ENCODE data around the gene PXMP4.
A peak's percentile ranks its signal among the peaks of the same experiment; 100 is the strongest.
"Not testable (repeated sequence)": the region's sequence is repeated elsewhere in the genome, so short reads cannot be mapped to it uniquely, and the experiment has no call there.

The PXMP4 gene, protein sequence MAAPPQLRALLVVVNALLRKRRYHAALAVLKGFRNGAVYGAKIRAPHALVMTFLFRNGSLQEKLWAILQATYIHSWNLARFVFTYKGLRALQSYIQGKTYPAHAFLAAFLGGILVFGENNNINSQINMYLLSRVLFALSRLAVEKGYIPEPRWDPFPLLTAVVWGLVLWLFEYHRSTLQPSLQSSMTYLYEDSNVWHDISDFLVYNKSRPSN

DNA sequence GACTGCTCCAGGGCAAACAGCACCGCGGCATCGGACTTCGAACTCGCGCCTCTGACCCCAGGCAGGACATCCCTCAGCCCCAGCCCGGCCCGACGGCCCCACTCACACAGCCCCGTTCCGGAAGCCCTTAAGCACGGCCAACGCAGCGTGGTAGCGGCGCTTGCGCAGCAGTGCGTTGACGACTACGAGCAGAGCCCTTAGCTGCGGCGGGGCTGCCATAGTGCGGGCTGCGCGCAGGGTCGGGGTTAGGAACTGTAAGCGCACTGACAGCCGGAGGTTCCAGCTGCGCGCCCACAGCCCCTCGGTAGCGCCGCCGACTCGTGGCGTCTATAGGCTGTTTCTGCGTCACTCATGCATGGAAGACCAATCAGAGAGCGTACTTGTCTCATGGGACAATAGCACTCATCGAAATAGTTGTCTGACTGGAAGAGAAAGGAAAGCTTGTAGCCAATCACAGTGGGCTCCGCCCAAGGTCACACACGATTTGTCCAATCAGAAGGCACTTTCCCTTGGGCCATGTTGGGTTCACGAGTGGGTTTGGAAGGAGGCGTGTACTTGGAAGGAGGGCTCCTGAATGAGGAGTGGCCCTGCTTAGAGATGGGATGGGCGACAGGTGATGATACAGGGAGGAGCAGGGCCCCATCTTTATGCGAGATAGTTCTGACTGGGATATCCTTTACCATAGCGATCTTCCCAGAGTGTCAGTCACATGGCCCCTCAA lies at the start of gene PXMP4:
PXMP4 (minus strand) TSS at position 322 of the 721 bp plus-strand sequence; CDS start at position 219, 103 bp downstream.
- DNase-seq (ENCODE audit: low read depth): peak; percentile 91
- H3K9ac ChIP-seq (ENCODE audit: low read length): peak within 1 kb of the TSS; percentile 89
- H3K4me1 ChIP-seq (ENCODE audit: control insufficient read depth, insufficient read depth, low read length): peaks cover 15% of the 10 kb centered on the region
- no peaks in the 10 kb centered on the region for H3K27me3 ChIP-seq (replicated peaks; ENCODE audit: control insufficient read depth, insufficient read depth, low read length)
- H3K4me3 ChIP-seq (ENCODE audit: low read length): peak within 1 kb of the TSS; percentile 94
- H3K9me3 ChIP-seq (ENCODE audit: control insufficient read depth, low read length): no peaks in the 10 kb centered on the region
- H3K36me3 ChIP-seq (ENCODE audit: control insufficient read depth, insufficient read depth, low read length, severe bottlenecking): no peaks in the 10 kb centered on the region

DNA sequence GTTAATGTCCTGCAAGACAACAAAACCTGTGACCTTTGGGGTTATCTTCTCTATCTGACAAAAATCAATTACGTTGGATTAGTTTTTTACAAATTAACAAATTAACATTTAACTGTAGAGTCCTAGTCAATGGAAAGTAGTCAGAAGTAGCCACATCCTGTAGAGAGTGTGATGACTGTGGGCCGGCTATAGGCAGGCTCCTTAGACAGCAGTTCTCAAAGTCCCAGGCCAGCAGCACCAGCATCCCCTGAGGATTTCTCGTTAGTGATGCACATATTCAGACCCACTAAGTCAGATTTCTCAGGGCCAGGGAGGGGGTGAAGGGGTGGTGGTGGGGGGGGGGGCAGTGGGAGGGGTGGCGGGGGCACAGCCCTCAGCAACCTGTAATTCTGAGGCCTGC lies 48.9 kb upstream of the PXMP4 start:
- no peaks in the 10 kb centered on the region for H3K27me3 ChIP-seq (replicated peaks; ENCODE audit: control insufficient read depth, insufficient read depth, low read length)
- no peak overlapping the region for H3K4me3 ChIP-seq (ENCODE audit: low read length)
- DNase-seq (ENCODE audit: low read depth): no peak
- H3K36me3 ChIP-seq (ENCODE audit: control insufficient read depth, insufficient read depth, low read length, severe bottlenecking): peaks cover 26% of the 10 kb centered on the region
- no peaks in the 10 kb centered on the region for H3K9me3 ChIP-seq (ENCODE audit: control insufficient read depth, low read length)
- no peaks in the 10 kb centered on the region for H3K4me1 ChIP-seq (ENCODE audit: control insufficient read depth, insufficient read depth, low read length)
- H3K9ac ChIP-seq (ENCODE audit: low read length): no peak overlapping the region

DNA sequence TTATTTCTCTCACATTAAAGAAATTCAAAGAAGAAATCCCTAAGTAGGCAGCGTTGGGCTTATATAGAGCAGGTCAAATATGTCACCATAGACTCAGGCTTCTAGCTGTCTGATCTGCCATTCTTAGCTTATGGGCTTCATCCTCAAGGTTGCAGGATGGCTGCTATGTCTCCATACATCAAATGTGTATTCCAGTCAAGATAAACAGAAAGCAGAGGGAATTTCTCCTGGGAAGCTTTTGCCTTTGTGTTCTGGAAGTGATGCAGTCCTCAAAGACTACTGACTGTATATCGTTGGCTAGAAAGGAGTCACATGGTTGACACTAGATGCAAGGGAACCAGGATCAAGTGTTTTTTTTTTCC lies 47.6 kb upstream of the PXMP4 start:
- no peaks in the 10 kb centered on the region for H3K4me1 ChIP-seq (ENCODE audit: control insufficient read depth, insufficient read depth, low read length)
- DNase-seq (ENCODE audit: low read depth): no peak
- H3K4me3 ChIP-seq (ENCODE audit: low read length): no peak overlapping the region
- H3K27me3 ChIP-seq (replicated peaks; ENCODE audit: control insufficient read depth, insufficient read depth, low read length): no peaks in the 10 kb centered on the region
- no peak overlapping the region for H3K9ac ChIP-seq (ENCODE audit: low read length)
- peaks cover 21% of the 10 kb centered on the region for H3K36me3 ChIP-seq (ENCODE audit: control insufficient read depth, insufficient read depth, low read length, severe bottlenecking)
- H3K9me3 ChIP-seq (ENCODE audit: control insufficient read depth, low read length): no peaks in the 10 kb centered on the region

DNA sequence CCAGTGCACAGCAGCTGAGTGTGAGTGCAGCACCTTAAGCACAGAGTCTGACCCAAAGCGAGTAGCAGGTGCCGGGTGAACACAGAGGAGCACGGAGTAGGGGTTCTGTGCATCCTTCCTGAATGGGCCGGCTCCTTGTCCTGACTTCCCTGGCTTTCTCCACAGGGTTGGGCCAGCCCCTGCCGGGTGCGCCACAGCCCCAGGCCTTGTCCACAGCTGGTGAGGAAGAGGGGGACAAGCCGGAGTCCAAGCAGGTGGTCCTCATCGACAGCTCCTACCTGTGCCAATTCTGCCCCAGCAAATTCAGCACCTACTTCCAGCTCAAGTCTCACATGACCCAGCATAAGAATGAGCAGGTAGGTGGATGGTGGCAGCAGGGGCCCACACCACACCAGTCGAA lies 46.6 kb upstream of the PXMP4 start:
- DNase-seq (ENCODE audit: low read depth): no peak
- H3K4me1 ChIP-seq (ENCODE audit: control insufficient read depth, insufficient read depth, low read length): no peaks in the 10 kb centered on the region
- no peaks in the 10 kb centered on the region for H3K9me3 ChIP-seq (ENCODE audit: control insufficient read depth, low read length)
- H3K27me3 ChIP-seq (replicated peaks; ENCODE audit: control insufficient read depth, insufficient read depth, low read length): no peaks in the 10 kb centered on the region
- H3K36me3 ChIP-seq (ENCODE audit: control insufficient read depth, insufficient read depth, low read length, severe bottlenecking): peaks cover 25% of the 10 kb centered on the region
- no peak overlapping the region for H3K4me3 ChIP-seq (ENCODE audit: low read length)
- no peak overlapping the region for H3K9ac ChIP-seq (ENCODE audit: low read length)

DNA sequence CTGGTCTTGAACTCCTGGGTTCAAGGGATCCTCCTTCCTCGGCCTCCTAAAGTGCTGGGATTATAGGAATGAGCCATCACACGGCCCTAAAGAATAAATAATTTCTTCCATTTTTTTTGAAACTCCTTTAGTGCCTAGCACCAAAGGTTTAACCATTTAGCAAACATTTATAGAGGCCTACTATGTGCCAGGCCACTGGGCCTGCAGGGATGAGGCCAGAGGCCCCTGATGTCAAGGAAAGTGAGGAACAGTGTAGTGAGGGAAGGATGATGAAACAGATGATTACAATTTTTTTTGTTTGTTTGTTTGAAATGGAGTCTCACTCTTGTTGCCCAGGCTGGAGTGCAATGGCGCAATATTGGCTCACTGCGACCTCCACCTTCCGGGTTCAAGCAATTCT lies 45.5 kb upstream of the PXMP4 start:
- H3K4me1 ChIP-seq (ENCODE audit: control insufficient read depth, insufficient read depth, low read length): no peaks in the 10 kb centered on the region

DNA sequence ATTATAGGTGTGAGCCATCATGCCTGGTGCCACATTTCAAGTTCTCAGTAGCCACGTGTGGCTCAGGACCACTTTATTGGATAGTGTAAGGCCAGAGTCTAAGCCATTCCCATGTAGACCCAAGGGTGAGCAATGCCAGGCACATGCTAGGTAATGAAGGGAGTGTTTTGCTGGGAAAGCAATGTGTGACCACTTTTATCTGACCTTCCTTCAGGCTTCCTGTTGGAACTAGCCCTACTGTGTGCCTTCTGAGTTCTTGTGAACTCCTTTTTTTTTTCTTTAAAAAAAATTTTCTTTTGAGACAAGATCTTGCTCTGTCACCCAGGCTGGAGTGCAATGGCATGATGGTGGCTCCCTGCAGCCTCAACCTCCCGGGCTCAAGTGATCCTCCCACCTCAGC lies 45.0 kb upstream of the PXMP4 start:
- no peak for DNase-seq (ENCODE audit: low read depth)
- no peaks in the 10 kb centered on the region for H3K9me3 ChIP-seq (ENCODE audit: control insufficient read depth, low read length)
- H3K36me3 ChIP-seq (ENCODE audit: control insufficient read depth, insufficient read depth, low read length, severe bottlenecking): peaks cover 29% of the 10 kb centered on the region
- no peak overlapping the region for H3K4me3 ChIP-seq (ENCODE audit: low read length)
- no peaks in the 10 kb centered on the region for H3K27me3 ChIP-seq (replicated peaks; ENCODE audit: control insufficient read depth, insufficient read depth, low read length)
- H3K4me1 ChIP-seq (ENCODE audit: control insufficient read depth, insufficient read depth, low read length): no peaks in the 10 kb centered on the region
- no peak overlapping the region for H3K9ac ChIP-seq (ENCODE audit: low read length)

More for the DNA sequence above, 45.5 kb upstream of the PXMP4 start:
- H3K9ac ChIP-seq (ENCODE audit: low read length): no peak overlapping the region
- no peak for DNase-seq (ENCODE audit: low read depth)
- no peak overlapping the region for H3K4me3 ChIP-seq (ENCODE audit: low read length)
- H3K27me3 ChIP-seq (replicated peaks; ENCODE audit: control insufficient read depth, insufficient read depth, low read length): no peaks in the 10 kb centered on the region
- H3K9me3 ChIP-seq (ENCODE audit: control insufficient read depth, low read length): no peaks in the 10 kb centered on the region
- H3K36me3 ChIP-seq (ENCODE audit: control insufficient read depth, insufficient read depth, low read length, severe bottlenecking): peaks cover 29% of the 10 kb centered on the region

DNA sequence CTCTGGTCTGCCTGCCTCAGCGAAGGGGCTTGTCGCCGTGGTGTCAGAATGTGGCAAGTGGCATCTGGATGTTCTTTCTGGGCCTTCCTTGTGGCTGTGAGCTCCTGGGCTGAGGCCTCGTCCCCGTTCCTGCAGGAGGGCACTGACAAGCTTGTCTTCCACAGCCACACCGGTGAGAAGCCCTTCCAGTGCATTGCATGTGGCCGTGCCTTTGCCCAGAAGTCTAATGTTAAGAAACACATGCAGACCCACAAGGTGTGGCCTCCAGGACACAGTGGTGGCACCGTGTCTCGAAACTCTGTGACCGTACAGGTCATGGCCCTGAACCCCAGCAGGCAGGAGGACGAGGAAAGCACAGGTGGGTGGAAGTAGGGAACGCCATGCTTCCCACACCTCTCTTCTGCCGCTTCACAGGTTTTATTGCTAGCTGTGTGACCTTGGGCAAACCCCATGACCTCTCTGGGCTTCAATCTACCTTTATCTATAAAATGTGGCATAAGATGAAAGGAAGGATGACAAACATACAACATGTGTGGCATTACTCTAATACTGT lies 41.7 kb upstream of the PXMP4 start:
- H3K36me3 ChIP-seq (ENCODE audit: control insufficient read depth, insufficient read depth, low read length, severe bottlenecking): peaks cover 35% of the 10 kb centered on the region
- DNase-seq (ENCODE audit: low read depth): no peak

DNA sequence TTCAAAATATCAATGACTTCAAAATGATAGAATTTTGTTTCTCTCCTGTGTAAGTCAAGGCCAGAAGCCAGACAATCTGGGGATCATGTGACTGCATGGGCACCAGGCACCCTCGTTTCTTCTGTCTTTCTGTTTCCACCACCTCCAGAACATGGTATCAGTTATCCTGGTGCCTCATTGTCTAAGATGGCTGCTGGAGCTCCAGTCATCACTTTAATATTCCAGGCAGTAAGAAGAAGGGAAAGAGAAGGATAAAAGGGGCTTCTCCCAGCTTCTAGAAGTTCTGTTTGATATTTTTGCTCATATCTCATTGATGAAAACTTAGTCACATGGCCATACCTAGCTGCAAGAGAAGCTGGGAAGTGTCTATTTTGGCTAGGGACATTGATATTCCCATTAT lies 37.3 kb upstream of the PXMP4 start:
- no peak overlapping the region for H3K4me3 ChIP-seq (ENCODE audit: low read length)
- no peaks in the 10 kb centered on the region for H3K4me1 ChIP-seq (ENCODE audit: control insufficient read depth, insufficient read depth, low read length)
- no peak for DNase-seq (ENCODE audit: low read depth)
- H3K9me3 ChIP-seq (ENCODE audit: control insufficient read depth, low read length): peaks cover 9% of the 10 kb centered on the region
- H3K27me3 ChIP-seq (replicated peaks; ENCODE audit: control insufficient read depth, insufficient read depth, low read length): no peaks in the 10 kb centered on the region
- H3K36me3 ChIP-seq (ENCODE audit: control insufficient read depth, insufficient read depth, low read length, severe bottlenecking): peaks cover 43% of the 10 kb centered on the region
- H3K9ac ChIP-seq (ENCODE audit: low read length): no peak overlapping the region

More for the DNA sequence above, 41.7 kb upstream of the PXMP4 start:
- Histone ChIP-seq H3K9me3 (ENCODE audit: control insufficient read depth, low read length) (peaks cover 9% of the 10 kb centered on the region), H3K27me3 (replicated peaks; ENCODE audit: control insufficient read depth, insufficient read depth, low read length) (no peaks in the 10 kb centered on the region), H3K4me1 (ENCODE audit: control insufficient read depth, insufficient read depth, low read length) (no peaks in the 10 kb centered on the region), H3K4me3 (ENCODE audit: low read length) (no peak overlapping the region), H3K9ac (ENCODE audit: low read length) (no peak overlapping the region)

DNA sequence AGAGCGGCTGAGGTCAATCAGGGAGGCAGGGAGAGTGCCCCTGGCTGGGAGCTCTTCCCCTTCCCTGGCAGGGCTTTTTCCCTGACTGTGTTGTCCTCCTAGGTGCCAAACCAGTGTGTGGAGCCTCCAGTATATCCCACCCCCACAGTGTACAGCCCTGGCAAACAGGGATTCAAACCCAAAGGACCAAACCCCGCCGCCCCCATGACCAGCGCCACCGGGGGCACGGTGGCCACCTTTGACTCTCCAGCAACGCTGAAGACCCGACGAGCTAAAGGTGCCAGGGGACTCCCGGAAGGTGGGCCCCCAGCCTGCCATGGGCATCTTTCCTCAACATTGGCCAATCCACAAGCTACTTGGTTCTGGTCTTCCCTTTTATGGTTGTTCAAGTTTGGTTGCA lies 36.9 kb upstream of the PXMP4 start:
- Histone ChIP-seq H3K9me3 (ENCODE audit: control insufficient read depth, low read length) (peaks cover 9% of the 10 kb centered on the region), H3K36me3 (ENCODE audit: control insufficient read depth, insufficient read depth, low read length, severe bottlenecking) (peaks cover 43% of the 10 kb centered on the region), H3K4me3 (ENCODE audit: low read length) (no peak overlapping the region), H3K27me3 (replicated peaks; ENCODE audit: control insufficient read depth, insufficient read depth, low read length) (no peaks in the 10 kb centered on the region), H3K4me1 (ENCODE audit: control insufficient read depth, insufficient read depth, low read length) (no peaks in the 10 kb centered on the region), H3K9ac (ENCODE audit: low read length) (no peak overlapping the region)
- no peak for DNase-seq (ENCODE audit: low read depth)

DNA sequence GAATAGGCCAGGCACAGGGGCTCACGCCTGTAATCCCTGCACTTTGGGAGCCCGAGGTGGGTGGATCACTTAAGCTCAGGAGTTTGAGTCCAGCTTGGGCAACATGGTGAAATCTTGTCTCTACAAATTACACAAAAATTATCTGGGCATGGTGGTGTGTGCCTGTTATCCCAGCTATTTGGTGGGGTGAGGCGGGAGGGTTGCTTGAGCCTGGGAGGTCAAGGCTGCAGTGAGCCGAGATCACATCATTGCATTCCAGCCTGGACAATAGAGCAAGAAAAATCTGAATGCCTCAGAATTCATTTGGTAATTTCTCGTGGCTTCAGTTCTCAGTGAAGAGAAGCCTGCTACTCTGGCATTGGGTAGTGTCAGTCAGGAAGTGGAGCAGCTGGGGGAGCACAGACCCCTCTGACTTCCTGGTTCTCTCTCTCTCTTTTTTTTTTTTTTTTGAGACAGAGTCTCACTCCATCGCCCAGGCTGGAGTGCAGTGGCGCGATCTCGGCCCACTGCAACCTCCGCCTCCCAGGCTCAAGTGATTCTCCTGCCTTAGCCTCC lies 35.9 kb upstream of the PXMP4 start:
- H3K4me3 ChIP-seq (ENCODE audit: low read length); H3K9me3 ChIP-seq (ENCODE audit: control insufficient read depth, low read length); H3K27me3 ChIP-seq (replicated peaks; ENCODE audit: control insufficient read depth, insufficient read depth, low read length); H3K9ac ChIP-seq (ENCODE audit: low read length); DNase-seq (ENCODE audit: low read depth); H3K4me1 ChIP-seq (ENCODE audit: control insufficient read depth, insufficient read depth, low read length): not testable (repeated sequence)
- H3K36me3 ChIP-seq (ENCODE audit: control insufficient read depth, insufficient read depth, low read length, severe bottlenecking): peaks cover 43% of the 10 kb centered on the region

DNA sequence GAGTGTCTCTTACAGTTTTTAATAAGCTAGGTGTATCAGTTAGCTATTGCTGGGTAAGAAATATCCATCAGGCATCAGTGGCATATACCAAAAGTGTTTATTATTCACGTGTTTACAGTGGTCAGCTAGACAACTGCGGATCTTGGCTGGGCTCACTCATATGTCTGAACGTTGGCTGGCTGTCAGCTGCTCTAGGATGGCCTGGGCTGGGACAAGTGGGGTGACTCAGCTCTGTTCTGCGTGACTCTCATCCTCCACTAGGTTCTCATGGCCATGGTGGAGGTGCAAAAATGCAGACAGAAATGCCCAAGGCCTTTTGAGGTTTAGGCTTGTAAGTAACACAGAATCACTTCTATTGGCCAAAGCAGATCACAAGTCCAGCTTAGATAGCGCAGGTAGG lies 33.7 kb upstream of the PXMP4 start:
- H3K36me3 ChIP-seq (ENCODE audit: control insufficient read depth, insufficient read depth, low read length, severe bottlenecking): peaks cover 48% of the 10 kb centered on the region
- no peak overlapping the region for H3K4me3 ChIP-seq (ENCODE audit: low read length)
- DNase-seq (ENCODE audit: low read depth): no peak
- no peaks in the 10 kb centered on the region for H3K4me1 ChIP-seq (ENCODE audit: control insufficient read depth, insufficient read depth, low read length)
- H3K27me3 ChIP-seq (replicated peaks; ENCODE audit: control insufficient read depth, insufficient read depth, low read length): no peaks in the 10 kb centered on the region
- H3K9ac ChIP-seq (ENCODE audit: low read length): no peak overlapping the region
- H3K9me3 ChIP-seq (ENCODE audit: control insufficient read depth, low read length): peaks cover 9% of the 10 kb centered on the region

Data from adipocyte (in vitro differentiated cells).